DMS 273 treated with DMSO at 0.1 percent for 48 hours (cell line): ENCODE measurements around the gene OR2H1.

ENCODE experiments used
- DNase-seq: peaks from one replicate; lab custom pipeline; 2025; lab: John Stamatoyannopoulos, UW

Gene OR2H1

DNA sequence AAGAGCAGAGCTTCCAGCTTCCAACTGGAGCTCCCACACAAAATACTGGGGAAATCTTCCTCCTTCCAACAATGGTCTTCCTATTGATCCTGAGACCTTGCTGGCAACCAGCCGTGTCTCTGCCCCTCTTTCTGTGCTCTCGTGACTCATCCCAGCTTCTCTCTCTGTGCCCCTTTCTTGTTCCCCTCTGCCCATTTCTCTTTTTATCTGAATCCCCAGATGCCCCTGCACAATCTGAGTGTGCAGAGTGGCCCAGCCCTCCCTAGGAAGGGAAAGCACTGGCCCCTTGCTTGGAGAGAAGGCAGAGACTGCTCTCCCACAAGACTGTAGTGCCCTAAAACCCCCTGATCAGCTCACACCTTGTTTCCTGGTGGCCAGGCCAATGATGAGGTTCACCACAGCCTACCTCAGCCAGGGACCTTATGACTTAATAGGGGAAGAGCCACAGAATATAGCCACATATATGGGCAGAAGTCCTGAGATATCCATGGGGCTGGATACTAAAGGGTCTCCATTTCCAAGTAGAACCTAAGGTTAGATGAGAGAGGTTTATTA is 53.9 kb downstream of the OR2H1 start:
- no peak for DNase-seq
